ENCODE measurements around the gene IMPDH1.

GRCh38 chr7:128422037-128422436 lies 12.3 kb upstream of the IMPDH1 start:
- no peak for TF ChIP-seq POLR2A (IDR thresholded peaks at IDR 0.05)
- TF ChIP-seq, protein P1, sequence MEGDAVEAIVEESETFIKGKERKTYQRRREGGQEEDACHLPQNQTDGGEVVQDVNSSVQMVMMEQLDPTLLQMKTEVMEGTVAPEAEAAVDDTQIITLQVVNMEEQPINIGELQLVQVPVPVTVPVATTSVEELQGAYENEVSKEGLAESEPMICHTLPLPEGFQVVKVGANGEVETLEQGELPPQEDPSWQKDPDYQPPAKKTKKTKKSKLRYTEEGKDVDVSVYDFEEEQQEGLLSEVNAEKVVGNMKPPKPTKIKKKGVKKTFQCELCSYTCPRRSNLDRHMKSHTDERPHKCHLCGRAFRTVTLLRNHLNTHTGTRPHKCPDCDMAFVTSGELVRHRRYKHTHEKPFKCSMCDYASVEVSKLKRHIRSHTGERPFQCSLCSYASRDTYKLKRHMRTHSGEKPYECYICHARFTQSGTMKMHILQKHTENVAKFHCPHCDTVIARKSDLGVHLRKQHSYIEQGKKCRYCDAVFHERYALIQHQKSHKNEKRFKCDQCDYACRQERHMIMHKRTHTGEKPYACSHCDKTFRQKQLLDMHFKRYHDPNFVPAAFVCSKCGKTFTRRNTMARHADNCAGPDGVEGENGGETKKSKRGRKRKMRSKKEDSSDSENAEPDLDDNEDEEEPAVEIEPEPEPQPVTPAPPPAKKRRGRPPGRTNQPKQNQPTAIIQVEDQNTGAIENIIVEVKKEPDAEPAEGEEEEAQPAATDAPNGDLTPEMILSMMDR (IDR thresholded peaks at IDR 0.05): no peak
- no peak for TF ChIP-seq EP300 (IDR thresholded peaks at IDR 0.05)

Data from upper lobe of left lung (tissue), 4 donors.